Activated CD4-positive, CD25-positive, alpha-beta regulatory T cell treated with anti-CD3 and anti-CD28 coated beads, Interleukin-2, amount 50 U/mL, for 16 hours (primary cell): ENCODE measurements around the gene DMD.

Experiments used
- DNase-seq: peaks from one replicate; pipeline ENCODE4 v3.0.0-alpha.2; 2020; ENCODE audit warnings: low read depth, low spot score

The DMD gene

GRCh38 chrX:32514986-32515385 is 696.4 kb downstream of the DMD start:
- no peak for DNase-seq

- DNase-seq: no peak
These were observed 709.7 kb downstream of the DMD start for GRCh38 chrX:32501606-32502005.

GRCh38 chrX:32496671-32497070 is 714.7 kb downstream of the DMD start:
- no peak for DNase-seq

DNA sequence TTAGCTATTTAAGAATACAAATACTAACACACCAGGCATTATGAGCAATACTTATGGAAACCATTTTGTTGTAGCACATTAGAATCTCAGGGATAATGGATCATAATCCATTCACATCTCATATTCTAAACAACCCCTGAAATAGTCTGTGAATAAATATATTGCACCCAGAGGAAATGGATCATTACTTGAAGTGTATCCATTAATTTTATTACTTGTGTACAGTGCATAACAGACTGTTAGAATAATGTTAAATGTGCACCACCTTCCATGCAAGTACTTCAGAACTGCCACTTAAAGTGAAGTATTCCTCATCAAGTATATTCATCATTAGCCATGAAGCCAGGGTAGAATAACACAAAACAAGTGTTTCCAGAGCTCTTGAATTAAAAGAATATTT is 715.5 kb downstream of the DMD start:
- no peak for DNase-seq

DNA sequence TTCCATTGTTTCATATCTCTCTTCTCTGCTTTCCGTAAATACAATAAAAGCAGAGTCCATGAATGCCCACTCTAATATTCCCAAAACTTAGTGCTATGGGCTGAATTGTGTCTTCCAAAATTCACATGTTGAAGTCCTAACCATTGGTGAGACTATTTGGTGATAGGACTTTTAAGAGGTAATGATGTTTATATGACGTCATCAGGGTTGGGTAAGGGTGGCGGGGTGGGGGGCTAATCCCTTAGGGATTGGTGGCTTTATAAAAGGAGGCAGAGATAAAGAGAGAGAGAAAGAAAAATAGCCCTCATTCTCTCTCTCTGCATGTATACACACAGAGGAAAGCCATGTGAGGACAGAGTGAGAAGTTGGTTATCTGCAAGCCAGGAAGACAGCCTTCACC is 722.2 kb downstream of the DMD start:
- DNase-seq: no peak

DNA sequence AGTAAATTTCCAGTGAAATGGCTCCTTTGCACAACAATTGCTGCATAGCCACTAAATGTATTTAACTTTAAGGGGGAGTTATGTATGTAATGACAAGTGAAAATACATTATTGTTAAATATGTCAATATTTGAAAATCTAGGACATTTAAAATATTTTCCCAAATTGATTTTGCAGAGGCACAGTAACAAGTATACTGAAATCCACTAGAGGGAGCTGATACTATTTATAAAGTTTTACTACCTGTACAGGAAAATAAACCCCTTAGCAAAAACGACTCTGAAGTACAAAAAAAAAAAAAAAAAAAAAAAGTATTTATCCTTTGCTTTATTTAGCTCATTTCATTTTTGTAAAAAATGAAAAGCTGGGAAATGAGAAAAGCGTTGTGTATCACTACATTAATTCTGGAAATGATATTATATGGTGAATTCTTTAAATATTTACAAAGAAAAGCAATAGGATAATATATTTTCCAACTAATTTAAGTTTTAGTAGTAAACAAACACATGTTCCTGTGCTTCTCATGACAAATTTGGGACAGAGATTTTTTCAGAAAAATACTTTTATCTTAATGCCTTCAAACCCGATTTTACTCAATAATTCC is 727.7 kb downstream of the DMD start:
- DNase-seq: no peak

DNA sequence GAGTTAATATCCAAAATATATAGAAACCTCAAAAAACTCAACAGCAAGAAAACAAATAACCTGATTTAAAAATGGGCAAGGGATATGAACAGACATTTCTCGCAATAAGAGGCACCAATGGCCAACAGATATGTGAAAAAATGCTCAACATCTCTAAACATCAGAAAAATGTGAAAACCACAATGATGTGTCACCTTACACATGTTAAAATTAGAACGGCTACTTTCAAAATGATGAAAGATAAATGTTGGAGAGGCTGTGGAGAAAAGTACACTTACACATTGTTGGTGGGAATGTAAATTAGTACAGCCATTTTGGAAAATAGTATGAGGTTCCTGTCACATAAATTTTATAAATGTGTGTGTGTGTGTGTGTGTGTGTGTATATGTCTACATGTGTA is 731.3 kb downstream of the DMD start:
- no peak for DNase-seq

- DNase-seq: no peak
These were observed 739.0 kb downstream of the DMD start for GRCh38 chrX:32472364-32472763.

- no peak for DNase-seq
These were observed 755.6 kb downstream of the DMD start for GRCh38 chrX:32455704-32456103.

DNA sequence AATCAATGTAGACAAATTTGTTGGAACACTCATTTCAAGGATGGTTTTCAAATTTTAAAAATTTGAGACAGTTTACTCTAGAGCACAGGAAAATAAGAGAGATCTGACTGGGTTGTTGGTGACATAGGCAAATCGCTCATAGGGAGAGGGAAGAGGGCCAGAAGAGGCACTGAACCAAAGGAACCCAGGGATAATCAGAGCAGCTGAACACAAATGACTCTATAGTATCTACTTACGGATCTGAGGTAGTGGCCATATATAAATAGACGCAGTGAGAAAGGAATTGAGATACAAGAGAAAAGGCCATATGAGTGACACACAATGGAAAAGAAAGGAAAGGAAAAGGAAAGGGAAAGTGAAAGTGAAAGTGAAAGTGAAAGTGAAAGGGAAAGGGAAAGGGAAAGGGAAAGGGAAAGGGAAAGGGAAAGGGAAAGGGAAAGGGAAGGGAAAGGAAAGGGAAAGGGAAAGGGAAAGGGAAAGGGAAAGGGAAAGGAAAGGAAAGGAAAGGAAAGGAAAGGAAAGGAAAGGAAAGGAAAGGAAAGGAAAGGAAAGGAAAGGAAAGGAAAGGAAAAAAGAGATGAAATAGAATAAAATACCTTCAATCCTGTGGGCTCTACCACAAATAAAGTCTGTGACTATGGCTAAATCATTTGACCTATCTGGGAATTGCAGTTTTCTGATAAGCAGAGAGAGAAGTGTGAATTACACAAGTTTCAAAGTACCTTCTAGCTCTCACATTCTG is 759.2 kb downstream of the DMD start:
- no peak for DNase-seq

DNA sequence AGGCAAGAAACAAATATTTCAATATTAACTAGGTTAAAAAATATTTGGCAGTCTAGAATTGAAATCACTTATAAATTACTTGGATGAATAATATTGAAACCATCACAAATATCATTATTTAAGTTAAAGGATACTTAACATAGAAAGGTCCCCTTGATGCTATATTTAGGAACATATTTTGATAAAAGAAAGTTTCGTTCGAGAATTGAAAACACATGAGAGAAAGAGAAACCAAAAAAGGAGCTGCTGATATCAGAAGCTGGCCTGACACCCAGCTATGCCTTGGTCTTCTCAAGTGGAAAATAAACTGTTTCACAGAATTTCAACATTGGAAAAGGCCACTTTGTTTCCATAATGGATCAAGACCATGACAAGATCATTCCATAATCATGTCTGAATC is 762.4 kb downstream of the DMD start:
- DNase-seq: no peak

DNA sequence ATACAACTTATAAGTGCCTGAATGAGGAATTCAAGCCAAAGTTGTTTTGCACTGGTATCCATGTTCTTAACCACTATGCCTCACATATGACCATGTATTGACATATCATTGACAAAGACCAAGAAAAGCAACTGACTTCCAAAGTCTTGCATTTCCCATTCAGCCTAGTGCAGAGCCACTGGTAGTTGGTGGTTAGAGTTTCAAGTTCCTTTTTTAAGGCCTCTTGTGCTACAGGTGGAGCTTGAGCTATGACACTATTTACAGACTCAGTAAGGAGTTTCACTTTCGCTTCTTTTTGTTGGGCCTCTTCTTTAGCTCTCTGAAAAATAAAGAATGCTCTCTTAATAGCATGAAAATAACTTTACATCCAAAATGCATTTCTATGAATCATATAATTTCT is 763.0 kb downstream of the DMD start:
- no peak for DNase-seq

DNA sequence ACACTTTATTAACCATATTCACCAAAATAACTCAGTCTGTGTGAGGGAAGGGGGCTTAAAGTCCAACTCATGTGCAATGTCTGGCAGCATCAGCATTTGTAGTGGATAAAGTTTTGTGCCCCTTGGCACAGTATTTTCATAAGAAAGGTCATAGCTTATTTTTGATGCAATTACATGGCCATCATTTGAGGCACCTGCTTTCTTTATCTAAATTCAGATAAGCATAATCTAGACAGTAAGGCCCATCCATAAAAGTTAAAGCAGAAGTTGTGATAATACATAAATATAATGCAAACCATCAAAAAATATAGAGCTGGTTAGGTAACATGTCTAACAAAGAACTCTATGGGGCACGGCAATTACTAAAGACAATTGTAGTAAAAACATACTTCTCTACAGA is 763.7 kb downstream of the DMD start:
- DNase-seq: no peak

- no peak for DNase-seq
These were observed 767.5 kb downstream of the DMD start for GRCh38 chrX:32443841-32444240.

GRCh38 chrX:32421266-32421665 is 790.1 kb downstream of the DMD start:
- DNase-seq: no peak

DNA sequence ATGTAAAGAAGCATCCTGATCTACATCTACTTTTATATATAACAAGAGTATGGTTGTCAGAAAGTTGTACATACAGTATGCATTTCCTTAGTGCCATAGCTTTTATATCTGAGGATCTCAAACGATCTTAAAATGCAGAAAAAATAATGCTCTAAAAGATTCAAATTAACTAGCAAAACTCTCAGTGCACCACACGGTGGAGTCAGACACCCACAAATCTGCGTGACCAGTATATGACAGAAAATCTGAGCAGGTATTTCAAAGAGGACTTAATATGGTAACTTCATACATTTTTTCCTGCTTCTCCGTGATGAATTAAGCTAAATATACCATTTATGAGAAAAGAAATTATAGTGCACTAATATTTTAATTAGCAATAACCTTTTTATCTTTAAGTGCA is 803.0 kb downstream of the DMD start:
- DNase-seq: no peak

GRCh38 chrX:32397562-32398216 is 813.7 kb downstream of the DMD start:
- DNase-seq: no peak

GRCh38 chrX:32395878-32396277 is 815.5 kb downstream of the DMD start:
- DNase-seq: no peak

- DNase-seq: no peak
These were observed 818.7 kb downstream of the DMD start for GRCh38 chrX:32392655-32393054.

GRCh38 chrX:32370456-32371205 is 840.7 kb downstream of the DMD start:
- no peak for DNase-seq

GRCh38 chrX:32293962-32294700 is 917.2 kb downstream of the DMD start:
- DNase-seq: no peak

- DNase-seq: no peak
These were observed 922.0 kb downstream of the DMD start for GRCh38 chrX:32289356-32289755.
